Endothelial cell of umbilical vein (primary cell): ENCODE results near the gene CSRP1. TPM values are rescaled to one million over a fixed set of nuclear protein-coding genes. Genes with fewer than 3 reads are reported as not detected.

Experiments
- BruUV-seq: library from RNA; stranded (reverse); fragments of 400-500 nt; replicated peaks from 2 replicates; lab custom pipeline; 2021; lab: Mats Ljungman, UMichigan
- CTCF ChIA-PET: fragments of 300-600, 350-600 bp; sonication (Branson Sonifier 250); formaldehyde crosslinking; loops from one replicate; lab custom pipeline; 2021; ENCODE audit warnings: antibody characterized with exemption, inconsistent platforms; lab: Charles Lee
- POLR2A ChIA-PET: fragments of 300-600, 350-600 bp; sonication (Branson Sonifier 250); formaldehyde crosslinking; loops from one replicate; lab custom pipeline; 2021; ENCODE audit warnings: antibody characterized with exemption, inconsistent platforms; lab: Charles Lee
- DNase-seq: peaks from one replicate; pipeline ENCODE4 v3.0.0-alpha.2; 2011; ENCODE audit warnings: low read depth, low spot score
- FAIRE-seq: peaks from 2 replicates; lab custom pipeline; 2011; peaks lifted over from hg19 to GRCh38; lab: Jason Lieb, UNC
- H2AFZ ChIP-seq: 2 replicates; pipeline ENCODE4 v1.6.0; 2012; ENCODE audit warnings: low read depth, low read length, control low read depth, inconsistent platforms
- H3K27ac ChIP-seq: 2 replicates; pipeline ENCODE4 v1.5.1; 2011; ENCODE audit warnings: low read depth, mild to moderate bottlenecking, control low read depth, low read length, moderate library complexity; ENCODE audit not compliant: insufficient read depth
- H3K27me3 ChIP-seq, 2 experiments: 2 replicates each; pipeline versions ENCODE4 v1.6.0 to v1.6.1; 2011; ENCODE audit warnings: low read length in 2 of 2, mixed read lengths in 1 of 2; ENCODE audit not compliant: control insufficient read depth in 2 of 2, insufficient read depth in 2 of 2
- H3K36me3 ChIP-seq, 2 experiments: 2 replicates in 1 of 2; 3 replicates in 1 of 2; pipeline ENCODE4 v1.5.1; 2011; ENCODE audit warnings: low read length in 2 of 2, mild to moderate bottlenecking in 1 of 2, moderate library complexity in 1 of 2; ENCODE audit not compliant: control insufficient read depth in 2 of 2, insufficient read depth in 2 of 2; ENCODE audit errors: extremely low read depth in 1 of 2
- H3K4me1 ChIP-seq: 3 replicates; pipeline ENCODE4 v1.5.1; 2011; ENCODE audit warnings: mild to moderate bottlenecking, low read length; ENCODE audit not compliant: control insufficient read depth, insufficient read depth; ENCODE audit errors: extremely low read depth
- H3K4me2 ChIP-seq: 2 replicates; pipeline ENCODE4 v1.6.1; 2011; ENCODE audit warnings: low read length, control low read depth, mixed read lengths; ENCODE audit not compliant: insufficient read depth
- H3K4me3 ChIP-seq, 3 experiments: fragments of 200-600 bp in 1 of 3; sonication (generic), shearing (Covaris generic) in 1 of 3; replicated peaks in 1 of 3; 2 replicates each; pipeline ENCODE4 v1.5.1; 2011 to 2016; ENCODE audit warnings: control low read depth in 3 of 3, low read length in 3 of 3, mild to moderate bottlenecking in 2 of 3, inconsistent platforms in 1 of 3, low read depth in 1 of 3, moderate library complexity in 1 of 3; ENCODE audit not compliant: insufficient read depth in 1 of 3
- H3K79me2 ChIP-seq: 2 replicates; pipeline ENCODE4 v1.6.0; 2012; ENCODE audit warnings: low read length, inconsistent platforms; ENCODE audit not compliant: control insufficient read depth, insufficient read depth
- H3K9ac ChIP-seq: replicated peaks from 2 replicates; pipeline ENCODE3; 2011; ENCODE audit warnings: low read length, control low read depth; ENCODE audit not compliant: insufficient read depth; ENCODE audit errors: extremely low read depth
- H3K9me1 ChIP-seq: replicated peaks from 3 replicates; pipeline ENCODE4 v1.6.0; 2011; ENCODE audit warnings: mild to moderate bottlenecking, low read length; ENCODE audit not compliant: control insufficient read depth, insufficient read depth; ENCODE audit errors: extremely low read depth
- H3K9me3 ChIP-seq: replicated peaks from 2 replicates; pipeline ENCODE4 v1.5.1; 2012; ENCODE audit warnings: low read length, inconsistent platforms; ENCODE audit not compliant: control insufficient read depth, insufficient read depth
- H4K20me1 ChIP-seq: replicated peaks from 2 replicates; pipeline ENCODE3; 2011; ENCODE audit warnings: mild to moderate bottlenecking, low read length; ENCODE audit not compliant: control insufficient read depth, insufficient read depth; ENCODE audit errors: extremely low read depth
- CTCF ChIP-seq, 2 donors: IDR thresholded peaks; 1 replicate in 1 of 2; 2 replicates in 1 of 2; pipeline ENCODE4 v1.5.1; 2011; ENCODE audit warnings: low read length in 2 of 2, mild to moderate bottlenecking in 2 of 2, moderate library complexity in 2 of 2, control low read depth in 1 of 2, inconsistent platforms in 1 of 2, low read depth in 1 of 2; ENCODE audit not compliant: insufficient read depth in 1 of 2; ENCODE audit errors: extremely low read depth in 1 of 2
- EZH2 ChIP-seq: IDR thresholded peaks from 2 replicates; pipeline ENCODE4 v1.6.1; 2012; ENCODE audit warnings: borderline replicate concordance, low read depth, mild to moderate bottlenecking, moderate library complexity, low read length, inconsistent platforms; ENCODE audit not compliant: severe bottlenecking
- FOS ChIP-seq: IDR thresholded peaks from 2 replicates; pipeline ENCODE4 v1.6.1; 2011; ENCODE audit warnings: mild to moderate bottlenecking, low read length, moderate library complexity, borderline replicate concordance; ENCODE audit not compliant: insufficient read depth
- GATA2 ChIP-seq: IDR thresholded peaks from 2 replicates; pipeline ENCODE4 v1.7.0; 2011; ENCODE audit warnings: low read depth, mild to moderate bottlenecking, moderate library complexity, mixed read lengths, low read length; ENCODE audit not compliant: insufficient read length, insufficient read depth
- JUN ChIP-seq: IDR thresholded peaks from 2 replicates; pipeline ENCODE4 v1.6.1; 2011; ENCODE audit warnings: borderline replicate concordance, low read depth; ENCODE audit not compliant: insufficient read length, insufficient read depth
- MYC ChIP-seq: IDR thresholded peaks from one replicate; pipeline ENCODE4 v1.6.1; 2011; ENCODE audit warnings: mild to moderate bottlenecking, low read depth, low read length
- POLR2A ChIP-seq: IDR thresholded peaks from 2 replicates; pipeline ENCODE4 v1.6.1; 2012; ENCODE audit warnings: low read depth, mild to moderate bottlenecking, control low read depth, low read length
- POLR2AphosphoS5 ChIP-seq: IDR thresholded peaks from 2 replicates; pipeline ENCODE4 v1.6.1; 2012; ENCODE audit warnings: low read depth, mild to moderate bottlenecking, control low read depth, low read length, moderate library complexity; ENCODE audit not compliant: insufficient read depth
- dilution Hi-C: fragments of 300-500 bp; cut with MboI; formaldehyde crosslinking; loops from one replicate; pipeline ENCODE4 v1.15.0; 2019; ENCODE audit warnings: low sequenced_read_pairs; ENCODE audit not compliant: extremely low pct_ligation_motif_present
- intact Hi-C: fragments of 100-400 bp; cut with micrococcal nuclease; formaldehyde crosslinking; loops from one replicate; pipeline ENCODE4 v1.10.0; 2022
- polyA plus RNA-seq, 4 experiments: library from polyadenylated mRNA; depleted of rRNA in 3 of 4; stranded (reverse) in 3 of 4; unstranded in 1 of 4; fragments of >200 nt; gene quantifications; 2 replicates each; pipeline versions ENCODE4 v1.2.1 to v1.2.3, GENCODE V29; 2011 to 2012; ENCODE audit warnings: missing spikeins in 1 of 4
- total RNA-seq: library from RNA; stranded (reverse); gene quantifications from 2 replicates; pipeline ENCODE4 v1.2.3, GENCODE V29; 2021
- TF ChIP-seq, protein P1 (sequence below): IDR thresholded peaks from 2 replicates; pipeline ENCODE4 v1.6.1; 2011; ENCODE audit not compliant: insufficient read depth, insufficient read length

CSRP1 gene
- total and polyA plus RNA-seq, 2 donors (not counting 3 experiments of a cell fraction or from before 2014, with no cell fraction given): 393 to 510 TPM

- FAIRE-seq: no peak
- H3K4me2 ChIP-seq: no peak overlapping the region
- no peaks in the 10 kb centered on the region for H3K36me3 ChIP-seq
- H3K27ac ChIP-seq: no peak overlapping the region
- POLR2A ChIA-PET: no interaction called here
- DNase-seq: no peak
- CTCF ChIA-PET: interaction anchor here (1.4 kb wide), 1 partner anchor 13 kb away, joined by 4 read pairs; no protein-coding TSS in a partner anchor
- no TSS peak for BruUV-seq
- TF ChIP-seq JUN (no peak), GATA2 (no peak), CTCF (IDR thresholded peaks at IDR 0.05; ENCODE audit: extremely low read depth in 1 of 2, insufficient read depth in 1 of 2, low read depth in 1 of 2, low read length in 2 of 2) (no peak), POLR2AphosphoS5 (no peak), POLR2A (no peak), MYC (no peak), FOS (no peak), EZH2 (no peak)
- TF ChIP-seq, protein P1, sequence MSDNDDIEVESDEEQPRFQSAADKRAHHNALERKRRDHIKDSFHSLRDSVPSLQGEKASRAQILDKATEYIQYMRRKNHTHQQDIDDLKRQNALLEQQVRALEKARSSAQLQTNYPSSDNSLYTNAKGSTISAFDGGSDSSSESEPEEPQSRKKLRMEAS: no peak
- H3K4me3 ChIP-seq: no peak overlapping the region
- H4K20me1 ChIP-seq: no peaks in the 10 kb centered on the region
- H3K9ac ChIP-seq: no peak overlapping the region
- no peaks in the 10 kb centered on the region for H3K9me3 ChIP-seq
- intact Hi-C loops: no loop called here
- no peaks in the 10 kb centered on the region for H3K9me1 ChIP-seq
- dilution Hi-C loops: loop anchor here (25.0 kb wide), 1 partner anchor 159 kb away; no protein-coding TSS in a partner anchor
- H3K79me2 ChIP-seq: peaks cover 92% of the 10 kb centered on the region
- H2AFZ ChIP-seq: no peak overlapping the region
- H3K4me1 ChIP-seq: peaks cover 55% of the 10 kb centered on the region
- no peaks in the 10 kb centered on the region for H3K27me3 ChIP-seq
These were observed 46.0 kb upstream of the CSRP1 start for GRCh38 chr1:201552941-201553351.
